Lung (tissue), 12 donors: Measurements from ENCODE around the gene BTAF1. TPM values are rescaled to one million over a fixed set of nuclear protein-coding genes. Genes with fewer than 3 reads are reported as not detected.

Experiments
- ATAC-seq: fragments of 200-7000 bp; cut with Tn5 transposase; one replicate; pipeline ENCODE4 v1.9.1; 2020; ENCODE audit warnings: moderate number of reproducible peaks; ENCODE audit not compliant: insufficient read depth, low FRiP score
- DNase-seq, 3 donors: peaks; one replicate each; pipeline ENCODE4 v3.0.0-alpha.2; 2013 to 2017
- H3K27ac ChIP-seq, 2 donors: one replicate each; pipeline ENCODE4 v1.5.1; 2013; ENCODE audit warnings: mild to moderate bottlenecking in 2 of 2, moderate library complexity in 2 of 2, control low read depth in 1 of 2, inconsistent platforms in 1 of 2, low read depth in 1 of 2, low read length in 1 of 2
- H3K27me3 ChIP-seq, 3 donors: one replicate each; pipeline ENCODE4 v1.5.1; 2013; ENCODE audit warnings: low read length in 2 of 3; ENCODE audit not compliant: control insufficient read depth in 3 of 3, insufficient read depth in 3 of 3
- H3K36me3 ChIP-seq, 4 donors: one replicate each; pipeline ENCODE4 v1.5.1; 2013; ENCODE audit warnings: low read length in 4 of 4, mild to moderate bottlenecking in 1 of 4, moderate library complexity in 1 of 4; ENCODE audit not compliant: control insufficient read depth in 4 of 4, insufficient read depth in 4 of 4
- H3K4me1 ChIP-seq, 5 donors: one replicate each; pipeline ENCODE4 v1.5.1; 2013; ENCODE audit warnings: low read length in 5 of 5, mild to moderate bottlenecking in 2 of 5, moderate library complexity in 1 of 5; ENCODE audit not compliant: control insufficient read depth in 5 of 5, insufficient read depth in 5 of 5
- H3K4me3 ChIP-seq: one replicate; pipeline ENCODE4 v1.5.1; 2013; ENCODE audit warnings: mild to moderate bottlenecking, control low read depth, moderate library complexity
- H3K9ac ChIP-seq, 2 donors: one replicate each; pipeline ENCODE4 v1.5.1; 2013; ENCODE audit warnings: low read length in 2 of 2, control low read depth in 1 of 2; ENCODE audit not compliant: insufficient read depth in 1 of 2
- H3K9me3 ChIP-seq, 4 donors: one replicate each; pipeline ENCODE4 v1.5.1; 2013; ENCODE audit warnings: low read length in 3 of 4, mild to moderate bottlenecking in 1 of 4, moderate library complexity in 1 of 4; ENCODE audit not compliant: control insufficient read depth in 4 of 4, insufficient read depth in 3 of 4
- CTCF ChIP-seq: IDR thresholded peaks from 2 replicates; pipeline ENCODE4 v1.5.1; 2012; ENCODE audit warnings: mild to moderate bottlenecking; ENCODE audit errors: control extremely low read depth, extremely low read depth
- WGBS, 2 donors: extraction: QIAGEN DNeasy Blood & Tissue Kit; methylation state at CpG; one replicate each; pipeline ENCODE4 v1.1.7; 2013; 5-methylcytosine and 5-hydroxymethylcytosine counted together
- polyA plus RNA-seq, 2 donors: library from polyadenylated mRNA; stranded (reverse); fragments of 200-250 nt; gene quantifications; one replicate each; pipeline ENCODE4 v1.2.1, GENCODE V29; 2013
- total RNA-seq, 2 donors: library from RNA; depleted of rRNA in 1 of 2; stranded (reverse); fragments of >200 nt in 1 of 2; gene quantifications; one replicate each; pipeline ENCODE4 v1.2.1, GENCODE V29; 2014 to 2021
- donor health status: control.
- donor health status: control.
- donor health status: Bipolar disorder and iron deficiency.
- donor health status: healthy.
- donor health status: DM: yes; HTN: yes; CAD: no.

Gene BTAF1
- total and polyA plus RNA-seq, 4 donors, result 8.5 to 80.0 (median 20.2) TPM

DNA sequence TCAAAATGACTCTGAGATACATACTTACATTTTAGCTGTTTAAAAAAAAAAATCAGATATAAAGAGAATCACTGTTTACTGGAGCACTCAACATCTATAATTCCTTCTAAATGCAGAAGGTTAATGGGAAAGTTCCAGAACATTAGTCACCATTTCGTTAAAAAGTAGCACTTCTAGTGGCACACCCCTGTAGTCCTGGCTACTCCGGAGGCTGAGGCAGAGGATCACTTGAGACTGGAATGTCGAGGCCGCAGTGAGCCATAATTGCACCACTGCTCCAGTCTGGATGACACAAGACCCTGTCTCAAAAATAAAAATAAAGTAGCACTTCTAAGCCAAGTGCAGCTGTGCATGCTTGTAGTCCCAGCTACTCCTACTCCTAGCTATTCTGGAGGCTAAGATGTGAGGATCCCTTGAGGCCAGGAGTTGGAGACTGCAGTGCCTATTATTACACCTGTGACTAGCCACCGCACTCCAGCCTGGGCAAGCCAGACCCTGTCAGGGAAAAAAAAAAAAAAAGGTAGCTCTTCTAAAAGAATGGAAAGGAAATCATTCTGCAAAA, 16.5 kb upstream of the BTAF1 start:
- Histone ChIP-seq H3K27ac (no peak overlapping the region), H3K4me3 (no peak overlapping the region), H3K27me3 (no peaks in the 10 kb centered on the region), H3K9ac (no peak overlapping the region), H3K36me3 (peaks cover 0 to 4% (median 0%) of the 10 kb centered on the region in 4 donors), H3K4me1 (peaks cover 0 to 17% (median 7%) of the 10 kb centered on the region in 5 donors), H3K9me3 (no peaks in the 10 kb centered on the region)
- WGBS, 2 donors, result 82 to 91% methylated on average over 5 of the region's 5 CpGs
- no peak for TF ChIP-seq CTCF
- DNase-seq, result no peak
- no peak for ATAC-seq

GRCh38 chr10:91907914-91908336, 15.6 kb upstream of the BTAF1 start:
- H3K9me3 ChIP-seq, result no peaks in the 10 kb centered on the region
- peak overlapping the region; percentile 92 for H3K4me3 ChIP-seq
- no peaks in the 10 kb centered on the region for H3K27me3 ChIP-seq
- peak overlapping the region in 1 of 2 donors; percentile 49 for H3K9ac ChIP-seq
- DNase-seq, result peak in 2 of 3 donors; percentile 31 to 47
- H3K27ac ChIP-seq, result peak overlapping the region; percentile 13 to 59
- peaks cover 0 to 4% (median 0%) of the 10 kb centered on the region in 4 donors for H3K36me3 ChIP-seq
- H3K4me1 ChIP-seq, result peaks cover 0 to 17% (median 7%) of the 10 kb centered on the region in 5 donors
- WGBS, 2 donors, result 4% methylated on average over 18 of the region's 18 CpGs
- ATAC-seq, result no peak
- TF ChIP-seq CTCF, result no peak

DNA sequence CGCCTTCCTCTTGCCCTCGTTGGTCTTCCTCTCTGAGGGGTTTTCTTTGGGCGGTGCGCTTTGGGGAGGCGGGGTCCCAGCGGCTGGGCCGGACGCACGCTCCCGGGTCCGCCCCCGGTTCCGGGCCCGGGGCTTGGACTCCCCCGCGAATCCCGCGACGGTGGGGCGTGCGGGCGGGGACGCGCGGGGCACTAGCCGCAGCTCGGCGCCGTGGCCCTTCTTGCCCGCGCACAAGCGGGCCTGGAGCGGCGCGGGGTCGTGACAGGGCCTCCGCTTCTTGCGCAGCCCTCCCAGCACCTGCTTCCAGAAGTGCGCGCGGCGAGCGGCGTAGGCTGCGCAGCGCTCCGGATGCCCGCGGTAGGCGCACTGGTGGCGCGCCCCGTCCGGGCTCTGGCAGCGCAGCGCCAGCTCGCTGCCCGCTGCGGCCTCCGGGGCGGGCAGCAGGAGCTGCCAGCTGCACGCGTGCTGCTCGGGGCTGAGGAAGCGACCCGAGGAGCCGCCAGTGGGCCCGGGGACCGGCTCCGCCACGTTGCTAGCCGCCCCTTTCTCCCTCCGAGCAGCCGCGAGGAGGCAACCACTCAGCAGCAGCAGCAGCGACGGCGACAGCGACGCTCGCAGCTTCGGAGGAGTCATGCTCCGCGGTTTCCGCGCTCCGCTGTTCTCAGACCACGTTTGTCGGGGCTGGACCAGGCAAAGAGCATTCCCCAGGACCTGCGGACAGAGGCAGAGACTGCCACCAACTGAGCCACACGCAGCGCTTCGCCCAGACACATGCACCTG, 15.0 kb upstream of the BTAF1 start:
- no peaks in the 10 kb centered on the region for H3K9me3 ChIP-seq
- H3K4me1 ChIP-seq, result peaks cover 0 to 17% (median 7%) of the 10 kb centered on the region in 5 donors
- H3K27me3 ChIP-seq, result peaks cover 0 to 1% (median 0%) of the 10 kb centered on the region in 3 donors
- ATAC-seq (peak; percentile 95), DNase-seq (peak; percentile 87 to 94 (median 91))
- H3K36me3 ChIP-seq, result peaks cover 0 to 4% (median 0%) of the 10 kb centered on the region in 4 donors
- peak overlapping the region; percentile 92 for H3K4me3 ChIP-seq
- H3K27ac ChIP-seq, result peak overlapping the region; percentile 59 to 84
- peak; percentile 12 for TF ChIP-seq CTCF
- H3K9ac ChIP-seq, result peak overlapping the region; percentile 30 to 49
- WGBS, 2 donors, result 1% methylated on average over 63 to 93 of the region's 93 CpGs
